Measurements from ENCODE around the gene NXPH1. TPM values are rescaled to one million over a fixed set of nuclear protein-coding genes. Genes with fewer than 3 reads are reported as not detected.

Gene NXPH1
- total RNA-seq, 1 experiment from 2014 or later: not detected

DNA sequence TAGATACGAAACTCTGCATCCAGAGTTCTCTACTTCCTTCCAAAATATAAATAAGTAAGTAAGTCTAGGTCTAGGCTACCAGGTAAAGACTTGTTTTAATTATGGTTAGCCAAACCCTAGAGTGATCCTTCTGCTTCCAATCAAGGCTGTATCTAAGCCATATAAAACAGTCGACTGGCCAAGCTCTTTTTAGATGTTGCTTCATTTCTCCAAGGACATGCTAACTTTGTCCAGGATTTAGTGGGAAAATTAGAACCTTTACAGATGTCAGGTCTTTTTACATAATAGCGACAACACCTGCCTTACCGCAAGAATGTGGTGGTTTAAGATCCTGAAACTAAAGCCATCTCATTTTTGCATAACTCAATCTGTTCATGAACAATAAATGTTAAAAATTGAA, 156.8 kb downstream of the NXPH1 start:
- no peak for DNase-seq (ENCODE audit: low read depth)

DNA sequence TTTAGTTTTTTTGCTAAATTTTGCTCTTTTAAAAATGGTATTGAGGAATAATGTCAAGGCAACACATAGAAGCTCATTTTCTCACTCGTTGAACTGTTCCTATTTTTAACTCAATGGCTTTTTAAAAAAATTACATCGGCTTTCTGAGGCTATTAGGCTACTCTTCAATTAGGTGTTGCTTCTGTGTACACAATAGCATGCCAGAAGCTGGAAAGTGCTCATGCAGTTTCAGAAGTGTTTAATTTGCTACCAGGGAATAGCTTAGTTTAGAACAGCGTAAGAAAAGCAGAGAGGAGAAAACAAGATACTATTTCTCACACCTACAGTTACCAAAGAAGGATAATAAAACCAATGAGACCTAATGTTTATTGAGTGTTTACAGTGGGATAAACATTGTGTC, 157.4 kb downstream of the NXPH1 start:
- no peak for DNase-seq (ENCODE audit: low read depth)

DNA sequence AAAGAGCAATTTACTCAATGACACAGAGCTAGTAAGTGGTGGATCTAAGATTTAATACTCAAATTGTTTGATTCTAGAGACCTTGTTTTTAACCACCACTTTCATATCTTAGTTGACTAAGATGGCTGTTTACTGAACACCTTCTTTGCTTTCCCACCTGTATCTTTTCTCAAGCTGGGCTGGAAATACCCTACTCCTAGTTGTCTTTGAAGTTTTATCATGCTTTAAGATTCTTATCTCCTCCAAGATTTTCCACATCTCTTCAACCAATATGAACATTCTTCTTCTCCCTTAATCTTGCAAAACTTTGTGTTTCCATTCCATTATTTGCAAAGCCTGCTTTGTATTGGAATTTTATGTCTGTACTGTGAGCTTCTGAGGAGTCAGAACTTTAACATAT, 157.9 kb downstream of the NXPH1 start:
- no peak for DNase-seq (ENCODE audit: low read depth)

DNA sequence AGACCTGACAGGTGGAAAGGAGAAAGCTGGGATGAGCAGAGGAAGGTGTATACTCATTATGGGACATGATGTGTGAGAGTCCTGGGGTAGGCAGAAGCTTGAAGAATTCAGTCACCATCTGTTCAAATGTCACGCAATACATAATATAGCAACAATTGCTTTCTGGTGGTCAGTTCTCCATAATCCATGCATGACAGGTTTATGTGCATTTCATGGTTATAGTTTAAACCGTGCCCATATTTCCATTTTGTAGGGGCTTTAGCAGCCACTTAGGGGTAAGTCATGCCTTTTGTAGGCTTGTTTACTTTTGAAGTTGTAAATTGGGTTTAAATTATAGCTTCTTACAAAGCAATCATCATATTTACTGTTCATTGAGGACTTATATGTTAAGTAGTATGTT, 158.8 kb downstream of the NXPH1 start:
- DNase-seq (ENCODE audit: low read depth): no peak

DNA sequence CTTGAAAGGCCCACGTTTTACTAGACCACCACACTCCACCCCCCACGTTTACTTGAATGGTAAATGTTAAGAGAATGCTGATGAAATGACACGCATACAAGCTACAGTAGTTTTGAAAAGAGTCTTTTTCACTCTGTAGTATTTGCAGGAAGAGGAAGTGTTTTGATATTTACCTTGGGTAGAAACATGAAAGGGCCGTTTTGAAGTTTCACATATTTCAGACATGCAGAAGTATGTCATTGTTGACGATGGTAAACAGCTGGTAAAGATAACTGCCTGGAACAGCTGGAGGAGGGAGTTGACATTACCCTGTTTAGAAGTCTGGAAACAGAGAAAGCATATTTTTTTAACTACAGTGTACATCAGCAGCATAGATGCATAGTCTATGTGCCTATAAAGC, 160.7 kb downstream of the NXPH1 start:
- no peak for DNase-seq (ENCODE audit: low read depth)

DNA sequence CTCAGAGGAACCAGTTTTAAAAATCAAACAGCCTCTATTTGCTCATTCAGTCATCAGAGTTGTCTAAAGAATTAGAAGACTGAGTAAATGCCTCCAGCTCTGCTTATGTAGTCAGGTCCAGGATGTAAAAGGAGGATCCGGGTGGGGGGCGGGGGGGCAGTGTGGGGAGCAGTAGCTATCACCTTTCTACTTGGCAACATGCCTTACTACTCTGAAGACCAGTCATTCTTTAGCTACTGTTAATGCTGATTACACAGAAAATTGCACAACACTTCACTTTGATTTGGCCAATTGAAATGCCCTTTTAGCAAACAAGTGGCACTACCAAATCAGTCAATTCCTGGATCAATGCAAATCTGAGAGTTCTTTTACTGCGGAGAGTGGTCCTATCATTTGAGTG, 164.2 kb downstream of the NXPH1 start:
- peak; percentile 2 for DNase-seq (ENCODE audit: low read depth)

DNA sequence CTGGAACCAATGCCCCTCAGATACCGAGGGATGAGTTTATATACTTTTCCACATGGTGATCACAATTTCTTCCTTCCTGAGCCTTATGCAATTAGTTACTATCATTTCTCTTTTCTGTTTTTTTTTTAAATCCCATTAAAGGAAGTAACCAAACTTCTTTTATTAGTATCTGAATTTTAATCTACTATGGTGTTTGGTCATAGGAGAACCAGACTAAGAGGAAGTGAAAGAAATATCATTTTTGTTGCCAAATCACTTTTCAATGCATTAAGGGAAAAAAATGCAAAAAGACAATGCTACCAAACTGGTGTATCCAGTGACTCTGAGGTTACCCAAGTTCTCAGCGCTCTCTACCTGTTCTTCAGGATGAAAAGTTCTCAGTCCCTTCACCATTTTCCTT, 167.7 kb downstream of the NXPH1 start:
- DNase-seq (ENCODE audit: low read depth): no peak

DNA sequence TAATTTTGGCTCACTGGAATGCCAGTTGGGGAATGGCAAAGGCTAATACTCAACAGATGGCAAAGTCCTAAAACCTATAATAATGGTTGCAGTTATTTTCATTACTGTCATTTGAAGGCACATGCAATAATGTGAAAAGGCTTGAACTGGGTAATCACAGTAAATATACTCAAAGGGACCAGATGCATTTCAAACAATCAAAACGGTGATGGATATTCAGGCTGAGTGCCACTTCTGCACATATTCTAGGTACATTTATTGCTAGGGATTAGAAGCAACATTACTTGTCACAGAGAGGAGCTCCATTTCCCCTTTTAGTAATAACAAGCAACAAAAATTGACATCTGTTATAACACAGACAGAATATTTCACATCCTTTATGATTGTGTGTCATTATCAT, 171.8 kb downstream of the NXPH1 start:
- DNase-seq (ENCODE audit: low read depth): no peak

DNA sequence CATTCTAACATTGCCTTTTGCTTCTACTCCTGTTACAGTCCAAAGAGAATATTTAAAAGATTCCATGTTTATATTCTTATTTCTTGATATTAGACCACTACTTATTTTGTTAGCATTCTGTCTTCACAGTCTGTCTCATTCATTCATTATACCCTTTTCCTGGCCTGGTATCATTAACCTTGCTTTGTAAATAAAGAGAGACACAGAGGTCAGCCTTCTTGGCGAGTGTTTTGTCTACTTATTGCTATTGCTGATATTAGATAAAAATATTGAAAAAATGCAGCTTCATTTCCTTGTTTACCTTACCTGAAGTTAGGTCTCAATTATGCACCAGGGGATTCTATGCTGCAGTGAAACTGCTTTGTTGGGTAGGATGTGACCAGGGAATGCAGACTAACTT, 179.2 kb downstream of the NXPH1 start:
- no peak for DNase-seq (ENCODE audit: low read depth)

DNA sequence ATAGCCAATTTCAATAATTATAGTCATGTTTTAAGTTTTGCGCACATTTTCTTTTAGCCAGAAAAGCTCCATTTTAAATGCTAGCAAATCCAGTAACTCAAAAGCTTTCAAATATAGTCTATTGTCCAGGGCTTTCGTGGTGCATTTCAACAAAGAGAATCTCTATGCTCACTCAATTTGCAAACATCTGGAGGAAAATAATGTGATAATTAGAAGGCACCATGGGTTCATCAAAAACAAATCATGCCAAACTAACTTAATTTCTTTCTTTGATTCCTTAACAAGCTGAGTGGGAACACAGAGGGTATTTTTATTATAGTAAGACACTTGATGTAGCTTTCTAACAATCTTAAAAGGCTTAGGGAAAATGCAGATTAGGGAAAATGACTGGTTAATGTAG, 179.8 kb downstream of the NXPH1 start:
- no peak for DNase-seq (ENCODE audit: low read depth)

DNA sequence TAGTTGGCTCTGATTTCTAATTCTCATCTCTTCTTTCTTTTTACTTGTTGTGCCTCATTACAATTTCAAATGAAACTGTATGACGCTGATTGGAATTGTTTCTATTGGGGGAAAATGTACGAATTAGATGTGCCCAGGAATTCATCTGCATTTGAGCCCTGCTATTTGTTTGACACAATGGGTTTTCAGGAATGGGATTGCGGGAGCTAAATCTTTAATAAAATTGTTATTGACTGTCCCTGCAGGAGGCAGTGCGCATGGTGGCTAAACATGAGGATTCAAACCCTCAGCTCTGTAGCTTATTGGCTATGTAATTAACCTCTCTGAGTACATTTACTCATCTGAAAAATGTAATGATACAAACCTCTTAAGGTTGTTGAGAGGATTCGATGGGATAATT, 181.6 kb downstream of the NXPH1 start:
- no peak for DNase-seq (ENCODE audit: low read depth)

DNA sequence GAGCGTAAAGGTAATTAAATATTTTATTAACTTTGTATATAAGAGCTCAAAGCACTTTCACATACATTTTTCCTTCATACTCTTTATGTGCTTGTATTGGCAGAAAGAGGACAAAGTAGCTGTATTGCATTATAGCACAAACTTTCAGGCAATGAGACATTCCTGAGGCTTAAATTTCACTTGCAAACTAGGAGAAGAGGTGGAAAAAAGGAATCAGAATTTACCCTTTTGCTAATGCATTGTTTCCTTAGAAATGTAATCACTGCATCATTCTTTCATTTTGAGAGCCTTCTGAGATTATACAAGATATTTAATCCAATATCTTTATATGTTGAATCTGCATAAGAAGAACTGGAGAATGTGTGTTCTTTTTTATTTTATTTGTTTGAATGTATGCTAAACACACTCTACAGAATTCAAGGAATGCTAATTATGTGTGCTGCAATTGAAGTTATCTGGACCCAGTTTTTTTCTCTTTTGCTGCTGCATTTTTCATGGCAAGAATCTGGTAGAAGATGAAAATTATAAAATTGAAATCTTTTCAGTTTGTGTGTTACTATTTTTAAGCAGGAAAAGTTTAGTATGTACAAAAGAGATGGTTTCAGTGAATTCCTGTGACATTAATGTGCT, 185.1 kb downstream of the NXPH1 start:
- DNase-seq (ENCODE audit: low read depth): no peak

DNA sequence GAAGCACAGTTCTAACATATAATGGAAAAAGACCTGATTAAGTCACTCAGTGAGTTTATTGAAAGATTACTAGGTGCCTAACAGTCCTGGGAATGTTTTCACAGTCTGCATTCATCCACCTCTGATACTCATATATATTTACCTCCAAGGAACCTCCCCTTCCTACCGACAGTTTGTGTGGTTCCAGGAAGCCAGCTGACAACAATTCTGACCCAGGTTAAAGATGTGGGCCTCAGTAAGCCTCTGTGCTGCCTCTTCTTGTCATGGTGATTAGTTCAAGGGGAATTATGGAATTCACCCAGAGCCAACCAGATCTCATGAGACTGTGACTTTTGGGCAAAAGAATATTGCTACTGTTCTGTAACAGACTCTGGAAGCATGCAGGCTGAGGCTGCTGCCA, 186.8 kb downstream of the NXPH1 start:
- DNase-seq (ENCODE audit: low read depth): no peak

DNA sequence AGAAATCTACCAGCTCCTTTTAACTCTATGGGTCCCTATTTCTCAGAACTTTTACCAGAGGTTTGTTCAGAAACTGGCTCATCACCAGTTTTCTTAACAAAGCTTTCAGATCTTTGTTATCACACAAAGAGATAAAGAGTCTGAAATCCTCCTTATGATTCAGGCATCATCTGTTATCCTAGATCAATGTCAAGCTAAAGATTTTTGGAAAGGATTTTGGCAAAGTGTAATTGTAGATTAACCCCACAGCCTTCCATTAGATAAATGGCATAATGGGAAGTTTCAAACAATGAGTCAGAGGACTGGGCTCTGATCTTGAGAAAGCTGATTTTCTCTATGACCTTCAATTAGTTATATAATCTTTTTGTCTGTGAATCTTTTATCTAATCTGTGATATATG, 192.2 kb downstream of the NXPH1 start:
- DNase-seq (ENCODE audit: low read depth): no peak

DNA sequence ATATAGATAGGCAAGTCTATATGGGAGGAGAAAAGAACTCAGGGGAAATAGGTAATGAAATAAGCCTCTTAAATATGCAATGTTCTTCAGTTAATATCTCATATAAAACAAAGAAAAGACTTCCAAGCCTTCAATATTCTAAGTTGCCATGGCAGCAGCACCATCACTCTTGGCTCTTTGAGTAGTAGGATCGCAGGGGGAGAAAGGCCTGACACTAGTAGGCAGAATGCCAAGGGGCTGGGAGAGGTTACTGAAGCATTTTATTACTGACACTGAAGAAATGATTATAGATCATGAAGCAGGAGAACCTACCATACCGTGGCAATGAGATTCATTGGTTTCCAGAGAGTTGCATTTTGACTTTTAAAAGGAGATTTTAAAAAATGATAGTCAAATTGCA, 193.9 kb downstream of the NXPH1 start:
- no peak for DNase-seq (ENCODE audit: low read depth)

DNA sequence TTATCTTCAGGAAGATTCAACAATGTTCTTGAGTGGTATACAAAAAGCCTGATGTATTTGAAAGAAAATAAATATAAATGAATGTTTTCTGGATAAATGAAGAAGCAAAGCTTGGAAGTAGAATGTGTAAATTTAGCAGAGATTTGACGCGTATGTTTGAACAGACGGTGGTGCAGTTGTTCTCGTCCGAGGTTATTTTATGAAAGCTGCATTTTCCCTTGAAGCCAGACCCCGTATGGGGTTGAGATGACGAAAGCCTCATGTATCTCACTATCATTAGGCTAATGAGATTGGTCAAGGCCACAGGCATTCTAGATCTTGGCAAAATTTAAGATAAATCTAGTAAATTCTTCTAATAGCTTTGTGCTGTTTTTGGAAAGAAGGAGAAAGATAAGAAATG, 195.2 kb downstream of the NXPH1 start:
- no peak for DNase-seq (ENCODE audit: low read depth)

DNA sequence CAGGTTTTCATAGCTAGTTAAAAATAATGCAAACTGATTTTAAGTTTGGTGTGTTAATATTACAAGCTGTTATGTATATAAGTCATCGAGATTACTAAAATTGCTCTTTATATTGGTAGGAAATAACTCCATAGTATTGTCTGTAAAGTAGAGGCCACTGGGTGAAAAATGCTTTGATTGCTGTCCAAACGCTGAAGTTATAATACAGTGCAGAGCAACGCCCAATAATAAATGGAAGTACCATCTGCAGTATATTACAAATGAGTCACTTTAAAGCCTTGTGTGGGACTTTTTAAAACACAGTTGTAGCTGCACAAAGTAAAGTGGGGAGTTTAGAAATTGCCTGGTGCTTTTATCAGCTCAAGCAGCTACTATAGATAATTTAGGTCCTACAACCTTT, 196.1 kb downstream of the NXPH1 start:
- no peak for DNase-seq (ENCODE audit: low read depth)

DNA sequence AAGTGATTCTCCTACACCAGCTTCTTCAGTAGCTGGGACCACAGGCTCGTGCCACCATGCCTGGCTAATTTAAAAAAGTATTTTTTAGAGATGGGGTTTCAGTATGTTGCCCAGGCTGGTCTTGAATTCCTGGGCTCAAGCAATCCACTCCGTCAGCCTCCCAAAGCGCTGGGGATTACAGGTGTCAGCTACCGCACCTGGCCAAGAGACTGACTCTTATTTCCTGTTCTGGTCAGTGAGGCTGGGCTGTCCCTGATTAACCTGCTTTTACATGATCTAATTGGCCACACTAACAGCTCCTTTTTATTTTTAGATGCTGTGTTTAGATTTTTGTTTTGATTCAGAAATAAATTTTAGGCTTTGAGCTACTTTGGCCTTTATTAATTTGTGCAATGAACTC, 203.9 kb downstream of the NXPH1 start:
- DNase-seq (ENCODE audit: low read depth): no peak

DNA sequence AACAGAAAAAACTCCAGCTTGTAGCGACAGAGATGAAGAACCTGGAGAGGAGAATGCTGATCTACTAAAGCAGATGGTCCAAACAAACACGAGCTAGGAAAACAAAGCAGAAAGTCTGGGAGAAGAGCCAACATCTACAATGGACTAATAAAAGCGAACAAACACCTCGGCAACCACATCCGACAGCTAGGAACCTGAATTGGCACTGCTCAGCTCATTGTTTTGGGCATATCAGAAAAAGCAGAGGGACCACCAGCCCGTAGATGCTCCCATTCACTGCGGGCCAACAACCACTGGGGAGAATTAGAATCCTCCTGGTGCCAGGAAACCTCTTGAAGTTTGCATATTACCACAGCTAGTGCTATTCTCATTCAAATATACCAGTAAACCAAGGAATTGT, 204.7 kb downstream of the NXPH1 start:
- DNase-seq (ENCODE audit: low read depth): peak; percentile 66

DNA sequence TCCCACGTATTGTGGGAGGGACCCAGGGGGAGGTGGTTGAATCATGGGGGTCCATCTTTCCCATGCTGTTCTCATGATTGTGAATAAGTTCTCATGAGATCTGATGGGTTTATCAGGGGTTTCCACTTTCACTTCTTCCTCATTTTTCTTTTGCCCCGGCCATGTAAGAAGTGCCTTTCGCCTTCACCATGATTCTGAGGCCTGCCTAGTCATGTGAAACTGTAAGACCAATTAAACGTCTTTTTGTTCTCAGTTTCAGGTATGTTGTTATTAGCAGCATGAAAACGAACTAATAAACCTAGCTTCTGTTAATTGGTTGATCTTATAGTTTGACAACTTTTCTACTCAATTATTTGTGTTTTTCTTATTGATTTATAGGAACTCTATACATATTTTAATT, 206.3 kb downstream of the NXPH1 start:
- no peak for DNase-seq (ENCODE audit: low read depth)

DNA sequence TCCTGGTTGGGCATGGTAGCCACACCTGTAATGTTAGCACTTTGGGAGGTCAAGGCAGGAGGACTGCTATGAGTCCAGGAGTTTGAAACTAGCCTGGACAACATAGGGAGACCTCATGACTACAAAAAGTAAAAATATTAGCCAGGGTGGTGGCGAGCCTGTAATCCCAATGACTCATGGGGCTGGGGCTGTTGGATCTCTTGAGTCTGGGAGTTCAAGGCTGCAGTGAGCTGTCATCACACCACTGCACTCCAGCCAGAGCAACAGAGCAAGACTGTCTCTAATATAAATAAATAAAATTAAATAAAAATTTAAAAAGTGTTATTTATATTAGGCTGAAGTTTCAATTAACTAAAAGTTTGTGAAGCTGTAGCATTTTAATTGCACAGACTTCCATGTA, 207.3 kb downstream of the NXPH1 start:
- DNase-seq (ENCODE audit: low read depth): no peak

DNA sequence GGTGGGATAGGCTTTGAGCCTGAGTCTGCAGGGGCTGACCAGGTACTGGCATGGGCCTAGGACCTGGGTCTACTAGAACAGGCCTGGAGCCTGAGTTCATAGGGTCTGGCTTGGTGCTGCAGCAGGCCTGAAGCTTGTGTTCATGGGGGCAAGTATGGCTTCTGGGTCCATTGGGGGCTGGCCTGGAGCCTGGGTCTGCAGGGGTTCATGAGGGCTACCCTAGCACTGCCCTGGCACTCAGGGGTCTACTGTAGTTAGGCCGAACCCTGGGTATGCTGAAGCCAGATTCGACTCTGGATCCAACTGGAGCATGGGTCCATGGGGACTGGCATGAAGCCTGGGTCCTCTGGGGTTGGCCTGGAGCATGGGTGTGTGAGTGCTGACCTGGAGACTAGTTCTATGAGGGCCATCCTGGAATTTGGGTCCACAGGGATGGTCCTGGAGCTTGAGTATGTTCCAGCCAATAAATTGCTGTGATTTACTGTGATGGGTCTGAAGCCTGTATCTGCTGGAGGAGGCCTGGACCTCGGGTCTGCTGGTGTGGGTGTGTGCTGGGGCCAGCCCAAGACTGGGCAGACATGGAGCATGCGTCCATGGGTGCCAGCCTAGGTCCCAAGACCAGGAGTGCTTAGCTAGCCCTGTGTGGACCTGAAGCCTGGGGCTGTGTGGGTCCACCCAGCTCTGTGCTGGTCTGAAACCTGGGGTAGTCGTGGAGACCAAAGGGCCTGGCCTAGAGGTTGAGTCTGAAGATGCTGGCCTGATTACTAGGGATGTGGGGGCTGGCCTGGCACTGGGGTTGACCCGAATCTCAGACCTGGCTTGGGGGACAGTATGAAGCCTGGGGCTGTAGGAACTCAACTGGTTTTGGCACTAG, 235.5 kb downstream of the NXPH1 start:
- no peak for DNase-seq (ENCODE audit: low read depth)

DNA sequence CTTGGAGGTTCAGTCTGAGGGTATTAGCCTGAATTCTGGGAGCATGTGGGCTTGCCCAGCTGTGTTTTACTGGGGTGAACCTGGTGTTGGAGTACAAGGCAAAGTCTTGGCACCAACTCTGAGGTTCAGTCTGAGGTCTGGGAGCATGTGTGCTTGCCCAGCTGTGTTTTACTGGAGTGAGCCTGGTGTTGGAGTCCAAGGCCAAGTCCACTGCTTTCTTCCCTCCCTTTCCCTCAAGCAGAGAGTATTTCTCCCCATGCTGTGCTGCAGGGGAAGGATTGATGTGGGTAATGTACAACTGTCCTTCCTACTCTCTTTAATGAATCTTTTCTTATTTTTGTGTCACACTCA, 236.1 kb downstream of the NXPH1 start:
- DNase-seq (ENCODE audit: low read depth): no peak
